ENCODE data around the gene MS4A2.

DNA sequence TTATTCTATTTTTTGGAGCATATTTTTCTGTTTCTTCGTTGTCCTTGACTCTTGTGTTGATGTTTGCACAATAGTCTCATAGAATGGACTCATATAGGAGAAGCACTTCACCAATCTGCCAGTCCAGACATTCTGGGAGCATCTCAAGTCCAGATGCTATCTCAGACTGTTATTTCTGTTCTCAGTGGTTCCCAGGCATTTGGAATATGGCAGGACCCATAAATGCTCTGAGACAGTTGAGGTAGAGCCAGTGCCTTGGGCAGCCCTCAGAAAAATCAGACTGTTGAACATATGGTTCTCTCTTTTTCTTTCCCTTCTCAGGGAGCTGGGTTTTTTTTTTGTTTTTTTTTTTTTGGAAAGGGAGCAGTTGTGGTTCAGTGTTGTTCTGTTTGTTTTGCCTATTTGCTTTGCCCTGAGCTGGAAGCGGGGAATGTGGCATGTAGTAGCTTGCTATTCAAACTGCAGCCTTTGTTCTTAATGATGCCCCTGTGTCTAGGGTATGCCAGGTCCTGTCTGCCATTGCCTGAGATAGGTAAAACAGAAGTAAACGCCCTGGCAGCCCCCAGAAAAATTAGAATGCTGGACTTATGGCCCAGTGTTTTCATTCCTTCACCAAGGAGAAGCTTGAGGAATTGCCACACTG, 3.7 kb upstream of the MS4A2 start:
- TF ChIP-seq, protein P1, sequence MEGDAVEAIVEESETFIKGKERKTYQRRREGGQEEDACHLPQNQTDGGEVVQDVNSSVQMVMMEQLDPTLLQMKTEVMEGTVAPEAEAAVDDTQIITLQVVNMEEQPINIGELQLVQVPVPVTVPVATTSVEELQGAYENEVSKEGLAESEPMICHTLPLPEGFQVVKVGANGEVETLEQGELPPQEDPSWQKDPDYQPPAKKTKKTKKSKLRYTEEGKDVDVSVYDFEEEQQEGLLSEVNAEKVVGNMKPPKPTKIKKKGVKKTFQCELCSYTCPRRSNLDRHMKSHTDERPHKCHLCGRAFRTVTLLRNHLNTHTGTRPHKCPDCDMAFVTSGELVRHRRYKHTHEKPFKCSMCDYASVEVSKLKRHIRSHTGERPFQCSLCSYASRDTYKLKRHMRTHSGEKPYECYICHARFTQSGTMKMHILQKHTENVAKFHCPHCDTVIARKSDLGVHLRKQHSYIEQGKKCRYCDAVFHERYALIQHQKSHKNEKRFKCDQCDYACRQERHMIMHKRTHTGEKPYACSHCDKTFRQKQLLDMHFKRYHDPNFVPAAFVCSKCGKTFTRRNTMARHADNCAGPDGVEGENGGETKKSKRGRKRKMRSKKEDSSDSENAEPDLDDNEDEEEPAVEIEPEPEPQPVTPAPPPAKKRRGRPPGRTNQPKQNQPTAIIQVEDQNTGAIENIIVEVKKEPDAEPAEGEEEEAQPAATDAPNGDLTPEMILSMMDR (conservative IDR thresholded peaks at IDR 0.05 in 1 of 2, IDR thresholded peaks at IDR 0.05 in 1 of 2; ENCODE audit: extremely low read depth in 1 of 2, insufficient read depth in 1 of 2, low read depth in 1 of 2, low read length in 2 of 2), result no peak
- no peak for TF ChIP-seq EZH2 (IDR thresholded peaks at IDR 0.05; ENCODE audit: borderline replicate concordance, low read length)
